HUES48 (cell line): ENCODE results near the gene RDH11.
A peak's percentile ranks its signal among the peaks of the same experiment; 100 is the strongest.
"Not testable (repeated sequence)": the region's sequence is repeated elsewhere in the genome, so short reads cannot be mapped to it uniquely, and the experiment has no call there.

Source experiments
- H3K27ac ChIP-seq: one replicate; pipeline ENCODE4 v1.7.0; 2013; ENCODE audit warnings: low read depth, low read length, inconsistent platforms
- H3K27me3 ChIP-seq: 2 replicates; pipeline ENCODE4 v1.6.1; 2013; ENCODE audit warnings: mild to moderate bottlenecking, low read length; ENCODE audit not compliant: control insufficient read depth, insufficient read depth
- H3K36me3 ChIP-seq: 2 replicates; pipeline ENCODE4 v1.6.1; 2013; ENCODE audit warnings: low read length; ENCODE audit not compliant: control insufficient read depth, insufficient read depth
- H3K4me1 ChIP-seq: 2 replicates; pipeline ENCODE4 v1.6.1; 2013; ENCODE audit warnings: mild to moderate bottlenecking, low read length; ENCODE audit not compliant: control insufficient read depth, insufficient read depth
- H3K4me3 ChIP-seq: 2 replicates; pipeline ENCODE4 v1.5.1; 2013; ENCODE audit warnings: mild to moderate bottlenecking, low read depth, low read length
- H3K9ac ChIP-seq: 2 replicates; pipeline ENCODE4 v1.6.1; 2013; ENCODE audit warnings: mild to moderate bottlenecking, low read depth, low read length, moderate library complexity
- H3K9me3 ChIP-seq: 2 replicates; pipeline ENCODE4 v1.6.1; 2013; ENCODE audit warnings: low read length; ENCODE audit not compliant: control insufficient read depth, insufficient read depth

The RDH11 gene

DNA sequence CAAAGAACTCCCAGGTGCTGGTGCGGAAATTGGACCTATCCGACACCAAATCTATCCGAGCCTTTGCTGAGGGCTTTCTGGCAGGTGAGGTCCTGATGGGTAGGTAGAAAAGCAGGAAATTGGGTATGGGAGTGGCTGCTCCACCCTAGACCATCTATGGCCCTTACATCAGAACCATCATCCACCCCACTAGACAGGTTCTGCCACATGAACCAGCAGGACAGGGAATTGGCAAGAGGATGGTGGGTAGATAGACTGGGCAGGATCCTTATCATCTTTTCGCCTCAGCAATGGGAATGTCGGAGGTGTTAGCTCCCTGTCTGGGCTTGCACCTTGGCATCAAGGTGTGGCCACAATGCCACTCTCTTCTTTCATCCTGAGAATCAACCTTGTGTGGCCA, 29.6 kb upstream of the RDH11 start:
- Histone ChIP-seq H3K27me3 (no peaks in the 10 kb centered on the region), H3K36me3 (no peaks in the 10 kb centered on the region), H3K9ac (no peak overlapping the region), H3K4me3 (no peak overlapping the region), H3K27ac (no peak overlapping the region), H3K4me1 (peaks cover 26% of the 10 kb centered on the region), H3K9me3 (no peaks in the 10 kb centered on the region)

DNA sequence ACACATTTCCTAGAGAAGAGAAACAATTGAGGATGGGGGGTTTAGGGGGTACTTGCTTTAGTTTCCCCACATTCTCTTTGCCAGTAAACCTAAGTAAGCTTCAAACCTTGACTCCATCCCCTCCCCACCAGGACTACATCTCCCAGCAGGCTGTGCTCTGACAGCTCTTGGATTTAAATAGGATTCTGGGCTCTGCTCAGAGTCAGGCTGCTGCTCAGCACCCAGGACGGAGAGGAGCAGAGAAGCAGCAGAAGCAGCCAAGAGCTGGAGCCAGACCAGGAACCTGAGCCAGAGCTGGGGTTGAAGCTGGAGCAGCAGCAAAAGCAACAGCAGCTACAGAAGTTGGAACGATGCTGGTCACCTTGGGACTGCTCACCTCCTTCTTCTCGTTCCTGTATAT, 26.7 kb upstream of the RDH11 start:
- H3K27me3 ChIP-seq = no peaks in the 10 kb centered on the region
- H3K4me3 ChIP-seq = peak overlapping the region; percentile 32; the same call in 1 of the 2 replicates
- no peaks in the 10 kb centered on the region for H3K36me3 ChIP-seq
- peaks cover 4% of the 10 kb centered on the region; the same call in 1 of the 2 replicates for H3K4me1 ChIP-seq
- no peak overlapping the region for H3K27ac ChIP-seq
- no peaks in the 10 kb centered on the region for H3K9me3 ChIP-seq
- H3K9ac ChIP-seq = no peak overlapping the region

DNA sequence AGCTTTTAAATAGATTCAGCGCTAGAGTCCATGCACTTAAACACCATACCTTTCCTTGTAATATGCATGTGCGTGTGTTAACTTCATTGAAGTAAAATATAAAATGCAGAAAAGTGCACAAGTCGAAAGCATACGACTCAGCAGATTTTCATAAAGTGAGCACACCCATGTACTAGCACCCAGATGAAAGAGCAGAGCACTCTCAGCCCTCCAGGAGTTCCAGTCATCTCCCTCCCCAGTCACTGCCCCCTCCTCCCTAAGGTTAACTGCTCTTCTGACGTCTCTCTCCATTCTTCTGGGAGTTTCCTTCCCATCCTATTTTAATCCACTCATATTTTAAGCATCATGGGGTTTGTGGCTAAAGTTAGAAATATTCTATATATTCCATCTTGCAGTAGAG, 26.3 kb upstream of the RDH11 start:
- Histone ChIP-seq H3K27ac (no peak overlapping the region), H3K9ac (no peak overlapping the region), H3K4me1 (peaks cover 4% of the 10 kb centered on the region; the same call in 1 of the 2 replicates), H3K36me3 (no peaks in the 10 kb centered on the region), H3K9me3 (no peaks in the 10 kb centered on the region), H3K27me3 (no peaks in the 10 kb centered on the region), H3K4me3 (no peak overlapping the region)

DNA sequence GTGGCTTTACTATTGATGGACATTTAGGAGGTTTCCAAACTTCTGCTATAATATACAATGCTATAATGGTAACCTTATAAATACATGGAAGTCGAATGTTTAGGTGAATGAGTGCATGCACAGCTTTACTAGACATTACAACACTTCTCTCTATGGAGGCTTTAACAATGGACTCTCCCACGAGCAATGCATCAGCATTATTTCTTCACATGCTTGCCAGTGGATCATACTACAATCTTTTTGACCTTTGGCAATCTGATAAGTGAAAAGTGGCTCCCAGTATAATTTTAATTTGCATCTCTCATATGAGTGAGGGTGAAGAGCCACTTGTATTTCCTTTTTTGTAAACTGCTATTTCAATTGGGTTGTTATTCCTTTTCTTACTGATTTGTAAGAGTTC, 24.3 kb upstream of the RDH11 start:
- Histone ChIP-seq H3K9me3 (no peaks in the 10 kb centered on the region), H3K36me3 (no peaks in the 10 kb centered on the region), H3K4me1 (peaks cover 4% of the 10 kb centered on the region; the same call in 1 of the 2 replicates), H3K27me3 (no peaks in the 10 kb centered on the region), H3K27ac (no peak overlapping the region), H3K4me3 (no peak overlapping the region), H3K9ac (no peak overlapping the region)

DNA sequence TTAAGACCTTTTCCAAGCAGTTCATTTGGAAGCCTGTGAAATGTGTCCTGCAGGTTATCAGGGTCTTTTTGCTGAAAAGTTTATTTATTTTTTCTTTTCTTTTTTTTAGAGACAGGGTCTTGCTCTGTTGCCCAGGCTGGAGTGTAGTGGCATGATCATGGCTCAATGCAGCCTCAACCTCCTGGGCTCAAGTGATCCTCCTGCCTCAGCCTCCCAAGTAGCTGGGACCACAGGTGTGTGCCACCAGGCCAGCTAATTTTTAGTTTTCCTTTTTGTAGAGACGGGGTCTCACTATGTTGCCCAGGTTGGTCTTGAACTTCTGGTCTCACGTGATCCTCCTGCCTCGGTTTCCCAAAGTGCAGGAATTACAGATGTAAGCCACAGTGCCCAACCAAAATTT, 23.8 kb upstream of the RDH11 start:
- H3K4me3 ChIP-seq, H3K36me3 ChIP-seq, H3K9ac ChIP-seq, H3K27me3 ChIP-seq, H3K27ac ChIP-seq, H3K4me1 ChIP-seq, H3K9me3 ChIP-seq: not testable (repeated sequence)

DNA sequence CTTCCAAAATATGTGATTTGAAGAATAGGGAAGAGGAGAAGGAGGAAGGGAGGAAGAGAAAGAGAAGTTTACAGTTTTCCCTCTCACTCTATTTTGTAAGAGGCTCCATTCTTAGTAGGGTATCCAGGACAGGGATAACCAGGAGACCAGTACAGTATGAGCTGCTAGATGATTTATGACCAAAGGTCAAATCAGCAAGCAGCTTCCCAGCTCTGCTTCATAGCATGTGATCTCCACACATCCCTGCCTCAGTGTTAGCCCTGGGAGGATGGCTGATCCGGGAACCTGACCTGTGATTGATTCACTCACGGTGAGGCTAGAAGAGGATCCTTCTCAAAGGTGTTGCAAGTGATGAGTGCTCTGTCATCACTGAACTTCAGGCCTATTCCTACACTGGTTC, 22.7 kb upstream of the RDH11 start:
- no peak overlapping the region for H3K4me3 ChIP-seq
- H3K27ac ChIP-seq = no peak overlapping the region
- H3K36me3 ChIP-seq = no peaks in the 10 kb centered on the region
- H3K9me3 ChIP-seq = no peaks in the 10 kb centered on the region
- no peaks in the 10 kb centered on the region for H3K27me3 ChIP-seq
- H3K9ac ChIP-seq = no peak overlapping the region
- peaks cover 4% of the 10 kb centered on the region; the same call in 1 of the 2 replicates for H3K4me1 ChIP-seq

DNA sequence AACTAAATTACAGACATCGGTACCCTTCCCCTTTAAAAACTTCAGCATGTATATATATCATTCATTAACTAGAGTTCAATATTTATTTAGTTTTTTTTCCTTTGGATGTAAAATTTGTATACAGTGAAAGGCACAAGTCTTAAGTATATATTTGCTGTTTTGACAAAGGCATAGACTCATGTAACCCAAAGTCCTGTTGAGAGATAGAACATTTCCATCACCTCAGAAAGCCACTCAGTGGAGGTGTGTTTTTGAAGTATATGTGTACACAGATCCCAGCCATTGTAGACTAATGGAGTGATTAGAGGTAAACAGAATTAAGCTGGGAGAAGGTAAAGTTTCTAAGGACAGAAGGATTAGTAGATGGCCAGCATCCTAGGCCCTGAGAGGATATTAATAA, 21.5 kb upstream of the RDH11 start:
- Histone ChIP-seq H3K27ac (no peak overlapping the region), H3K27me3 (no peaks in the 10 kb centered on the region), H3K9ac (no peak overlapping the region), H3K4me3 (no peak overlapping the region), H3K36me3 (no peaks in the 10 kb centered on the region), H3K4me1 (no peaks in the 10 kb centered on the region), H3K9me3 (no peaks in the 10 kb centered on the region)

DNA sequence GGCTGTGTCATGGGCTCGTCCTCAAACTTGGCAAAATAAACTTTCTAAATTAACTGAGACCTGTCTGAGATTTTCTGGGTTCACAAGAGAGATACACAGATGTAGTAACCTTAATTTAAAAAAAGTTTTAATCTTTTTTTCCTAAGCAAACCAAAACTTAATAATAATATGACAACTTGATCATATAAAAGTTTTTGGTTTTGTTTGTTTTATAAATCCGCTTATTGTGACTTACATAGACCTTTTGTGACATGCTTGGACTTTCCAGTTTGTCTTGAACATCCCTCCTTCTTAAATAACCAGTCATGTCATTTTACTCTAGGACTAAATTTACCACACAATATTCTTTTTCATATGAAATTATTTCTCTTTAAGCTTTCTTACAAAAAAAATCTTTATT, 14.6 kb upstream of the RDH11 start:
- no peak overlapping the region for H3K27ac ChIP-seq
- no peaks in the 10 kb centered on the region for H3K36me3 ChIP-seq
- H3K9me3 ChIP-seq = peaks cover 31% of the 10 kb centered on the region

DNA sequence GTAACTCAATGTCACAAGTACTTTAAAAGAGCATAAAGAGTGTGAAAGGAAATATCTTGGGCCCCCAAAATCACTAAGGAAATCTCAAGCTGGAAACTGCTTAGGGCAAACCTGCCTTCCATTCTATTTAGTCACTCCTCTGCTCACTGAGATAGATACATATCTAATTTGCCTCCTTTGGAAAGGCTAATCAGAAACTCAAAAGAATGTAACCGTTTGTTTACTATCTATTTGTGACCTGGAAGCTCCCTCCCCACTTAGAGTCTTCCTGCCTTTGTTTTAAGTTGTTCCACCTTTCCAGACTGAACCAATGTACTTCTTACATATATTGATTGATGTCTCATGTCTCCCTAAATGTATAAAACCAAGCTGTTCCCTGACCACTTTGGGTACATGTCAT, 14.2 kb upstream of the RDH11 start:
- H3K9me3 ChIP-seq = peaks cover 31% of the 10 kb centered on the region
- H3K27ac ChIP-seq, H3K9ac ChIP-seq, H3K36me3 ChIP-seq, H3K4me1 ChIP-seq, H3K27me3 ChIP-seq, H3K4me3 ChIP-seq: not testable (repeated sequence)

More for the DNA sequence above, 14.6 kb upstream of the RDH11 start:
- Histone ChIP-seq H3K27me3 (no peaks in the 10 kb centered on the region), H3K4me3 (no peak overlapping the region), H3K9ac (no peak overlapping the region), H3K4me1 (no peaks in the 10 kb centered on the region)

DNA sequence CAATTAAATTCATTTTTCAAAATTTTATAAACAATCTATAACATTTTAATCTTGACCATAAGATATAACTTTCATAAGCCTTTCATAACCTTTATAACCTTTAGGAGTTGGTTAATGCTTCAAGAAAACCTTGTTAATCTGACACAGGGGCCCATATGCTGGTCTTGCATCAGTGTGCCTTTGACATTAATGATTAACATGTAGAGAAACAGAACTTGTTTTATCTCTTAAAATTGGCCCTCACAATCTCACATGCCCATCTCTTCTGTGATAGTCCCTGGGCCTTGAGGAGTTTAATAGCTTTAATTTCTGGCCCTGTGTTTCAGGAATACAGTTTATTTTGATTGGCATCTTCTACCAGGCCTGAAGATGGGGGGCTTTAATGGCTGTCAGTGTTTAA, 13.8 kb upstream of the RDH11 start:
- H3K27ac ChIP-seq, H3K4me3 ChIP-seq, H3K9ac ChIP-seq, H3K36me3 ChIP-seq, H3K27me3 ChIP-seq, H3K4me1 ChIP-seq: not testable (repeated sequence)
- peaks cover 31% of the 10 kb centered on the region for H3K9me3 ChIP-seq

DNA sequence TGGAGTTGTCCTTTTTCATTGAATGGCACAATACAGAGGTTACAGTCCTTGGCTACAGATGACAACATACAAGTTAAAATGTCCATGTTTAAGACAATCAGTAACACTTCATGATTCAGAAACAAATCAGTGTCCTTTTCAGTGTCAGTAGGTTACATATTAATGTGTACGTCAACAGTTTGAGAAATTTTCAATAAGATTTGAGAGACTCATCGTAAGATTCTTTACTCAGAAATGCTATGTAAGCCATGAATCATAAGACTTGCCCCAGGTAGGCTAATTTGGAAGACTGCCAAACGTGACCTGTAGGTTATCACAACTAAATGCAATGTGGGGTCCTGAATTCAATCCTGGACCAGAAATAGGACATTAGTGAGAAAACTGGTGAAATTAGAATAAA, 9.6 kb upstream of the RDH11 start:
- Histone ChIP-seq H3K4me1 (no peaks in the 10 kb centered on the region), H3K27me3 (no peaks in the 10 kb centered on the region), H3K27ac (no peak overlapping the region), H3K36me3 (no peaks in the 10 kb centered on the region), H3K9me3 (peaks cover 19% of the 10 kb centered on the region), H3K9ac (no peak overlapping the region), H3K4me3 (no peak overlapping the region)

DNA sequence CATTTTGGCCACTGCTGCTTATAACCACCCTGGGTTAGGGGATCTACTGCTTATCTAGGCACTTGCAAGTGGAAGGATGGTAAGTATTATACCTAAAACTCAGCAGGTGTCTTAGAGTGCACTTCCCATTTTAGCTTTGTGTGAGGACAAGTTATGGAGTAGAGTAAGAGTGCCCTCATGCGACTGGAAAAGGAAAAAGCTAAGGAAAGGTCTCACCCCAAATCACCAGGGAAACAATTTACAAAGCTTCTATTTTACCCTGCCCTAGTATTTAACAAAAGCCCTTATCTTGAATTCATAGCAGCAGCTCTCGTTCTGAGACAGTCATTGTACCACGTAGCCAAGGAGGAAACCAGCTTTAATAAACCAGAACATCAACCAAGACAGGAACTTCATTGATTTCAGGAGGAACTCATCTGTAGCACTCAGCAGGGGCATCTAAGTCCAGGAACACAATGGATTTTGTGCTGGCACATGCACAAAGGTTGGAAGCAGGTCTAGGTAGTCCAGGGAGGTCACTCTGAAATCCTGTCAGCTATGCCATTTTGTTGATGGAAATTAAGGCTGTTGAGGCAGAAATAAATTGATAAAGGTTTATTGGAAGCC, 9.0 kb upstream of the RDH11 start:
- Histone ChIP-seq H3K27ac (no peak overlapping the region), H3K9me3 (peaks cover 13% of the 10 kb centered on the region), H3K4me1 (no peaks in the 10 kb centered on the region), H3K4me3 (no peak overlapping the region), H3K27me3 (no peaks in the 10 kb centered on the region), H3K36me3 (no peaks in the 10 kb centered on the region), H3K9ac (no peak overlapping the region)
